CD14-positive monocyte (primary cell): ENCODE measurements around the gene ZDHHC8. TPM values are rescaled to one million over a fixed set of nuclear protein-coding genes. Genes with fewer than 3 reads are reported as not detected.

Experiments used
- DNase-seq, 3 donors: peaks; one replicate each; pipeline ENCODE4 v3.0.0-alpha.2; 2011 to 2022
- H2AFZ ChIP-seq: 2 replicates; pipeline ENCODE4 v1.6.0; 2012; ENCODE audit warnings: mild to moderate bottlenecking, low read depth, low read length, inconsistent platforms; ENCODE audit not compliant: insufficient read depth, poor library complexity, severe bottlenecking
- H3K27ac ChIP-seq, 2 donors: 1 replicate in 1 of 2; 2 replicates in 1 of 2; pipeline ENCODE4 v1.5.1; 2012 to 2013; ENCODE audit warnings: low read length in 2 of 2, control low read depth in 1 of 2, inconsistent platforms in 1 of 2, low read depth in 1 of 2, mild to moderate bottlenecking in 1 of 2
- H3K27me3 ChIP-seq, 2 donors: one replicate each; pipeline versions ENCODE4 v1.6.0 to v1.6.1; 2011 to 2013; ENCODE audit warnings: low read length in 2 of 2; ENCODE audit not compliant: control insufficient read depth in 2 of 2, insufficient read depth in 2 of 2
- H3K36me3 ChIP-seq, 2 donors: replicated peaks in 1 of 2; 1 replicate in 1 of 2; 2 replicates in 1 of 2; pipeline versions ENCODE4 v1.5.1 to v1.6.1; 2012 to 2013; ENCODE audit warnings: low read length in 2 of 2, control low read depth in 1 of 2, inconsistent platforms in 1 of 2, mild to moderate bottlenecking in 1 of 2; ENCODE audit not compliant: insufficient read depth in 2 of 2, control insufficient read depth in 1 of 2
- H3K4me1 ChIP-seq, 2 donors: 1 replicate in 1 of 2; 2 replicates in 1 of 2; pipeline versions ENCODE4 v1.5.1 to v1.6.1; 2012 to 2013; ENCODE audit warnings: low read length in 2 of 2, control low read depth in 1 of 2, inconsistent platforms in 1 of 2, mild to moderate bottlenecking in 1 of 2, moderate library complexity in 1 of 2; ENCODE audit not compliant: insufficient read depth in 2 of 2, control insufficient read depth in 1 of 2
- H3K4me2 ChIP-seq: replicated peaks from 2 replicates; pipeline ENCODE3; 2012; ENCODE audit warnings: low read length, moderate library complexity, mild to moderate bottlenecking; ENCODE audit not compliant: poor library complexity, severe bottlenecking; ENCODE audit errors: extremely low read depth
- H3K4me3 ChIP-seq, 3 experiments: fragments of 200-600 bp in 1 of 3; sonication (generic) in 1 of 3; replicated peaks in 1 of 3; 1 replicate in 2 of 3; 2 replicates in 1 of 3; pipeline ENCODE4 v1.5.1; 2011 to 2013; ENCODE audit warnings: low read length in 3 of 3, mild to moderate bottlenecking in 3 of 3, control low read depth in 2 of 3, low read depth in 2 of 3, inconsistent platforms in 1 of 3, moderate library complexity in 1 of 3
- H3K79me2 ChIP-seq: 2 replicates; pipeline ENCODE4 v1.6.0; 2012; ENCODE audit warnings: mild to moderate bottlenecking, control low read depth, inconsistent platforms, low read length, moderate library complexity; ENCODE audit not compliant: insufficient read depth
- H3K9ac ChIP-seq: 2 replicates; pipeline ENCODE4 v1.6.0; 2017; ENCODE audit warnings: low read length, mild to moderate bottlenecking; ENCODE audit not compliant: insufficient read depth, poor library complexity, severe bottlenecking
- H3K9me3 ChIP-seq, 2 donors: replicated peaks in 1 of 2; 1 replicate in 1 of 2; 2 replicates in 1 of 2; pipeline versions ENCODE4 v1.5.1 to v1.6.1; 2012 to 2013; ENCODE audit warnings: low read length in 2 of 2, control low read depth in 1 of 2; ENCODE audit not compliant: control insufficient read depth in 1 of 2, insufficient read depth in 1 of 2
- H4K20me1 ChIP-seq: 2 replicates; pipeline ENCODE4 v1.6.0; 2012; ENCODE audit warnings: mild to moderate bottlenecking, low read length, control low read depth, moderate library complexity; ENCODE audit not compliant: insufficient read depth
- H3K27ac Mint-ChIP-seq, 7 donors: one replicate each; pipeline ENCODE4 v1.8.0; 2020; ENCODE audit warnings: mild to moderate bottlenecking in 7 of 7, mixed read lengths in 7 of 7, moderate library complexity in 6 of 7, inconsistent platforms in 2 of 7
- H3K27me3 Mint-ChIP-seq, 3 donors: one replicate each; pipeline ENCODE4 v1.8.0; 2021 to 2022; ENCODE audit warnings: low read depth in 3 of 3, mild to moderate bottlenecking in 3 of 3, mixed read lengths in 3 of 3, moderate library complexity in 3 of 3, inconsistent platforms in 1 of 3
- H3K36me3 Mint-ChIP-seq, 2 donors: one replicate each; pipeline ENCODE4 v1.8.0; 2020; ENCODE audit warnings: mixed read lengths in 2 of 2, inconsistent platforms in 1 of 2, mild to moderate bottlenecking in 1 of 2
- H3K4me1 Mint-ChIP-seq: one replicate; pipeline ENCODE4 v1.8.0; 2020; ENCODE audit warnings: mild to moderate bottlenecking, mixed read lengths
- H3K4me3 Mint-ChIP-seq, 2 donors: one replicate each; pipeline ENCODE4 v1.8.0; 2020; ENCODE audit warnings: mild to moderate bottlenecking in 2 of 2, mixed read lengths in 2 of 2, moderate library complexity in 1 of 2
- H3K9me3 Mint-ChIP-seq, 7 donors: one replicate each; pipeline ENCODE4 v1.8.0; 2020 to 2022; ENCODE audit warnings: mixed read lengths in 7 of 7, mild to moderate bottlenecking in 6 of 7, moderate library complexity in 6 of 7, inconsistent platforms in 2 of 7
- CTCF ChIP-seq: fragments of 200-600 bp; IDR thresholded peaks from one replicate; pipeline ENCODE4 v1.8.0; 2022; ENCODE audit warnings: antibody characterized with exemption, mild to moderate bottlenecking
- WGBS: methylation state at CpG from one replicate; pipeline ENCODE4 v1.1.5; 2013; ENCODE audit warnings: missing lambda C conversion rate; ENCODE audit not compliant: insufficient coverage; 5-methylcytosine and 5-hydroxymethylcytosine counted together
- intact Hi-C, 2 donors: fragments of 100-400 bp; cut with micrococcal nuclease; formaldehyde crosslinking; loops; one replicate each; pipeline versions ENCODE4 v1.15.0 to v1.15.1; 2023
- polyA plus RNA-seq, 3 donors: library from polyadenylated mRNA; depleted of rRNA in 1 of 3; unstranded in 2 of 3; stranded (reverse) in 1 of 3; fragments of 300-500 nt in 2 of 3; fragments of >200 nt in 1 of 3; fragmentation: Illumina TruSeq in 2 of 3; gene quantifications; 1 replicate in 2 of 3; 2 replicates in 1 of 3; pipeline ENCODE4 v1.2.3, GENCODE V29; 2012 to 2021

Gene ZDHHC8
- polyA plus RNA-seq, 3 donors: 0.73 to 76.3 (median 1.1) TPM

GRCh38 chr22:20183101-20183500 lies 51.5 kb downstream of the ZDHHC8 start:
- Mint-ChIP-seq H3K4me1 (no peaks in the 10 kb centered on the region), H3K36me3 (no peaks in the 10 kb centered on the region), H3K27ac (no peak overlapping the region), H3K27me3 (peaks cover 0 to 5% (median 2%) of the 10 kb centered on the region in 3 donors), H3K9me3 (no peaks in the 10 kb centered on the region), H3K4me3 (no peak overlapping the region)
- Histone ChIP-seq H4K20me1 (no peaks in the 10 kb centered on the region), H3K4me1 (no peaks in the 10 kb centered on the region), H3K9me3 (no peaks in the 10 kb centered on the region), H3K4me3 (no peak overlapping the region), H3K9ac (no peak overlapping the region), H3K36me3 (no peaks in the 10 kb centered on the region), H3K4me2 (no peak overlapping the region), H3K27ac (no peak overlapping the region), H3K79me2 (no peaks in the 10 kb centered on the region), H3K27me3 (no peaks in the 10 kb centered on the region), H2AFZ (no peak overlapping the region)
- TF ChIP-seq CTCF: no peak
- 93% methylated on average over 8 of the region's 8 CpGs for whole genome bisulfite sequencing
- DNase-seq: no peak
- intact Hi-C loops: no loop called here

- no peak overlapping the region for H3K4me2 ChIP-seq
- WGBS: 93% methylated on average over 6 of the region's 6 CpGs
- H3K4me1 Mint-ChIP-seq: no peaks in the 10 kb centered on the region
- no peaks in the 10 kb centered on the region for H3K4me1 ChIP-seq
- no peaks in the 10 kb centered on the region for H3K9me3 Mint-ChIP-seq
- TF ChIP-seq CTCF: no peak
- no peak overlapping the region for H2AFZ ChIP-seq
- peaks cover 0 to 5% (median 2%) of the 10 kb centered on the region in 3 donors for H3K27me3 Mint-ChIP-seq
- H3K36me3 Mint-ChIP-seq: no peaks in the 10 kb centered on the region
- no peaks in the 10 kb centered on the region for H3K9me3 ChIP-seq
- H3K36me3 ChIP-seq: no peaks in the 10 kb centered on the region
- H3K79me2 ChIP-seq: no peaks in the 10 kb centered on the region
- H3K9ac ChIP-seq: no peak overlapping the region
- no peak for DNase-seq
- intact Hi-C loops: no loop called here
- no peak overlapping the region for H3K27ac Mint-ChIP-seq
- H4K20me1 ChIP-seq: no peaks in the 10 kb centered on the region
- no peaks in the 10 kb centered on the region for H3K27me3 ChIP-seq
- H3K27ac ChIP-seq: no peak overlapping the region
- no peak overlapping the region for H3K4me3 ChIP-seq
- no peak overlapping the region for H3K4me3 Mint-ChIP-seq
Observed at GRCh38 chr22:20183823-20184222, 52.2 kb downstream of the ZDHHC8 start.
